HepG2 (cell line): ENCODE data around the gene NUFIP2. TPM values are rescaled to one million over a fixed set of nuclear protein-coding genes. Genes with fewer than 3 reads are reported as not detected.

ENCODE experiments used
- ATAC-seq: fragments of 200-7000 bp; cut with Tn5 transposase; 3 replicates; pipeline ENCODE4 v1.9.1; 2020; ENCODE audit warnings: mild to moderate bottlenecking, moderate library complexity
- BruUV-seq: library from RNA; stranded (reverse); fragments of 400-500 nt; replicated peaks from 2 replicates; lab custom pipeline; 2021; lab: Mats Ljungman, UMichigan
- CTCF ChIA-PET: fragments of 300-600 bp; formaldehyde crosslinking; extraction: SDS; loops from one replicate; lab custom pipeline; 2021; ENCODE audit warnings: low total read pairs, inconsistent platforms, low intra/inter-chr PET ratio; lab: Yijun Ruan, JAX
- POLR2A ChIA-PET: fragments of 350-600 bp; sonication (Branson Sonifier 250); formaldehyde crosslinking; loops from one replicate; lab custom pipeline; 2020; ENCODE audit warnings: antibody characterized with exemption, inconsistent platforms; lab: Yijun Ruan, JAX
- DNase-seq: peaks from one replicate; pipeline ENCODE4 v3.0.0-alpha.2; 2015; ENCODE audit warnings: low spot score
- FAIRE-seq: peaks from 3 replicates; lab custom pipeline; 2011; peaks lifted over from hg19 to GRCh38; lab: Jason Lieb, UNC
- H2AFZ ChIP-seq: one replicate; pipeline ENCODE4 v1.6.1; 2011; ENCODE audit warnings: low read length, inconsistent platforms
- H3K27ac ChIP-seq: fragments of 300-600 bp; 3 replicates; pipeline ENCODE4 v1.8.0; 2011; ENCODE audit warnings: mixed run types, mild to moderate bottlenecking, mixed read lengths, low read length, inconsistent platforms; ENCODE audit not compliant: insufficient read depth; ENCODE audit errors: extremely low read length
- H3K27me3 ChIP-seq, 2 experiments: fragments of 200-600 bp in 1 of 2; 2 replicates in 1 of 2; 3 replicates in 1 of 2; pipeline versions ENCODE4 v1.6.0 to v1.8.0; 2011; ENCODE audit warnings: low read length in 2 of 2, mild to moderate bottlenecking in 2 of 2, moderate library complexity in 2 of 2, inconsistent platforms in 1 of 2; ENCODE audit not compliant: insufficient read depth in 2 of 2, control insufficient read depth in 1 of 2
- H3K36me3 ChIP-seq, 2 experiments: fragments of 200-600 bp in 1 of 2; replicated peaks in 1 of 2; 2 replicates in 1 of 2; 3 replicates in 1 of 2; pipeline versions ENCODE4 v1.5.1 to v1.8.0; 2011; ENCODE audit warnings: low read length in 2 of 2, inconsistent platforms in 1 of 2; ENCODE audit not compliant: insufficient read depth in 2 of 2, control insufficient read depth in 1 of 2
- H3K4me1 ChIP-seq: 2 replicates; pipeline ENCODE4 v1.5.1; 2012; ENCODE audit warnings: low read length, inconsistent platforms; ENCODE audit not compliant: insufficient read depth
- H3K4me2 ChIP-seq: 2 replicates; pipeline ENCODE4 v1.6.0; 2011; ENCODE audit warnings: low read depth, low read length, inconsistent platforms
- H3K4me3 ChIP-seq, 3 experiments: fragments of 200-600 bp in 1 of 3; sonication (generic), shearing (Covaris generic) in 1 of 3; replicated peaks in 1 of 3; 2 replicates each; pipeline ENCODE4 v1.5.1; 2011 to 2016; ENCODE audit warnings: low read length in 3 of 3, inconsistent platforms in 2 of 3, low read depth in 2 of 3, mild to moderate bottlenecking in 2 of 3, control low read depth in 1 of 3, mixed read lengths in 1 of 3; ENCODE audit not compliant: insufficient read depth in 1 of 3
- H3K79me2 ChIP-seq: one replicate; pipeline ENCODE4 v1.6.1; 2011; ENCODE audit warnings: low read length, inconsistent platforms; ENCODE audit not compliant: insufficient read depth
- H3K9ac ChIP-seq: 2 replicates; pipeline ENCODE4 v1.6.0; 2011; ENCODE audit warnings: mild to moderate bottlenecking, low read depth, low read length, inconsistent platforms; ENCODE audit not compliant: insufficient read depth
- H3K9me3 ChIP-seq: 2 replicates; pipeline ENCODE4 v1.5.1; 2012; ENCODE audit warnings: mild to moderate bottlenecking, low read length
- H4K20me1 ChIP-seq: 2 replicates; pipeline ENCODE4 v1.6.0; 2011; ENCODE audit warnings: inconsistent platforms, mild to moderate bottlenecking, low read length, moderate library complexity; ENCODE audit not compliant: insufficient read depth
- CBFB ChIP-seq: sonication (generic); formaldehyde crosslinking; IDR thresholded peaks from 2 replicates; pipeline ENCODE4 v1.4.0; 2020; ENCODE audit warnings: missing genetic modification reagents
- NBN ChIP-seq: fragments of 450-650 bp; conservative IDR thresholded peaks from 2 replicates; pipeline ENCODE4 v1.6.1; 2017
- PRPF4 ChIP-seq: fragments of 200-400 bp; formaldehyde crosslinking; IDR thresholded peaks from 2 replicates; pipeline ENCODE4 v1.6.1; 2016; ENCODE audit warnings: low read length, low read depth; ENCODE audit not compliant: poor library complexity, severe bottlenecking
- RELA ChIP-seq: sonication (generic); formaldehyde crosslinking; IDR thresholded peaks from 2 replicates; pipeline ENCODE4 v1.4.0; 2020; ENCODE audit warnings: missing genetic modification reagents
- SRY ChIP-seq: sonication (generic); formaldehyde crosslinking; IDR thresholded peaks from 2 replicates; pipeline ENCODE4 v1.8.0; 2022; ENCODE audit warnings: mild to moderate bottlenecking, missing genetic modification reagents
- ZFP1 ChIP-seq: IDR thresholded peaks from 2 replicates; pipeline ENCODE4 v1.6.1; 2016
- ZNF264 ChIP-seq: sonication (generic); formaldehyde crosslinking; IDR thresholded peaks from 2 replicates; pipeline ENCODE4 v1.4.0; 2020; ENCODE audit warnings: missing genetic modification reagents
- ZNF317 ChIP-seq: sonication (generic); formaldehyde crosslinking; IDR thresholded peaks from 2 replicates; pipeline ENCODE4 v1.5.0; 2020; ENCODE audit warnings: mild to moderate bottlenecking, missing genetic modification reagents
- ZNF496 ChIP-seq: sonication (generic); formaldehyde crosslinking; IDR thresholded peaks from 2 replicates; pipeline ENCODE4 v1.8.1; 2023; ENCODE audit warnings: mild to moderate bottlenecking, moderate library complexity, missing genetic modification reagents; ENCODE audit not compliant: insufficient replicate concordance
- ZNF773 ChIP-seq: sonication (generic); formaldehyde crosslinking; IDR thresholded peaks from 2 replicates; pipeline ENCODE4 v1.4.0; 2020; ENCODE audit warnings: missing genetic modification reagents, borderline replicate concordance
- WGBS: methylation state at CpG from one replicate; pipeline ENCODE4 v1.1.6; 2017; ENCODE audit warnings: low lambda C conversion rate; 5-methylcytosine and 5-hydroxymethylcytosine counted together
- in situ Hi-C: cut with HindIII; loops from 2 replicates; pipeline ENCODE4 v1.10.0; 2017; ENCODE audit warnings: low pct_unique_long_range_greater_than_20kb; ENCODE audit not compliant: extremely low pct_ligation_motif_present
- intact Hi-C: fragments of 100-400 bp; cut with micrococcal nuclease; formaldehyde crosslinking; loops from one replicate; pipeline ENCODE4 v1.10.0; 2022; ENCODE audit not compliant: unreplicated experiment
- polyA plus RNA-seq, 8 experiments: library from polyadenylated mRNA; depleted of rRNA in 3 of 8; stranded (reverse) in 7 of 8; unstranded in 1 of 8; fragments of >200 nt; fragmentation: Illumina TruSeq in 4 of 8; extraction: Trizol in 4 of 8; gene quantifications; 2 replicates each; pipeline versions ENCODE4 v1.2.1 to v1.2.3, GENCODE V29; 2011 to 2016; ENCODE audit warnings: low read depth in 4 of 8, missing spikeins in 1 of 8, mixed read lengths in 1 of 8; ENCODE audit not compliant: insufficient read depth in 1 of 8
- total RNA-seq, 5 experiments: library from RNA; depleted of rRNA; stranded (reverse); fragments of >200 nt; fragmentation: Illumina TruSeq; extraction: Trizol; gene quantifications; 2 replicates each; pipeline ENCODE4 v1.2.3, GENCODE V29; 2016; ENCODE audit warnings: low read depth in 1 of 5
- TF ChIP-seq, protein P1 (sequence below): sonication (generic); formaldehyde crosslinking; conservative IDR thresholded peaks from 2 replicates; pipeline ENCODE4 v1.4.0; 2020; ENCODE audit warnings: missing genetic modification reagents

Gene NUFIP2
- total and polyA plus RNA-seq, 2 of the 13 experiments (the other 11 are each of a cell fraction or from before 2014, with no cell fraction given) = 10.3 to 30.8 TPM

DNA sequence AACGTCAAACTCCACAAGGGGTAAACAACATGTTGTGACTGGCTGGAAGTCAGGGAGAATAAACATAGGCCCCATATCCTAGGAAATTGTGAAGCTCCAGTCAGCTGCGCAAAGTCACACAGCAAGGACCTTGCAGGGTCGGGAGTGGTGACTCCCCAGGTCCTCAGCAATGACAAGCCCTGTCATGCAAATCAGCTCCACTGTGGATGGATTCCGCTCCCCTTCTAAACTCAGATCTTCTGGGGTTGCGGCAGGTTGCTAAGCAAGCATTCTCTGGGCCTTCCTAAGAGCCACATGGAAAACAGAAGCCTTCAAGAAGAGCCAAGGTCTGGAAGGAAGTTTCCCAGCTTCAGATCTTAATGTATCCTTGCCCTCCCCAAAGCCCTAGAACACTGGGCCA is 84.9 kb downstream of the NUFIP2 start:
- WGBS = 71% methylated on average over 2 of the region's 5 CpGs
- CTCF ChIA-PET = no interaction called here
- BruUV-seq = no TSS peak
- Histone ChIP-seq H4K20me1 (no peaks in the 10 kb centered on the region), H3K4me1 (peaks cover 22% of the 10 kb centered on the region), H3K4me3 (no peak overlapping the region), H3K36me3 (no peaks in the 10 kb centered on the region), H3K79me2 (no peaks in the 10 kb centered on the region), H3K9me3 (no peaks in the 10 kb centered on the region), H3K27me3 (no peaks in the 10 kb centered on the region), H3K27ac (no peak overlapping the region), H3K9ac (no peak overlapping the region), H2AFZ (no peak overlapping the region), H3K4me2 (no peak overlapping the region)
- in situ Hi-C loops = no loop called here
- ATAC-seq = no peak
- no peak for TF ChIP-seq NBN
- no peak for TF ChIP-seq RELA (CRISPR knock-in tag)
- no peak for TF ChIP-seq ZNF773
- TF ChIP-seq ZNF496 (CRISPR knock-in tag) = no peak
- TF ChIP-seq, protein P1, sequence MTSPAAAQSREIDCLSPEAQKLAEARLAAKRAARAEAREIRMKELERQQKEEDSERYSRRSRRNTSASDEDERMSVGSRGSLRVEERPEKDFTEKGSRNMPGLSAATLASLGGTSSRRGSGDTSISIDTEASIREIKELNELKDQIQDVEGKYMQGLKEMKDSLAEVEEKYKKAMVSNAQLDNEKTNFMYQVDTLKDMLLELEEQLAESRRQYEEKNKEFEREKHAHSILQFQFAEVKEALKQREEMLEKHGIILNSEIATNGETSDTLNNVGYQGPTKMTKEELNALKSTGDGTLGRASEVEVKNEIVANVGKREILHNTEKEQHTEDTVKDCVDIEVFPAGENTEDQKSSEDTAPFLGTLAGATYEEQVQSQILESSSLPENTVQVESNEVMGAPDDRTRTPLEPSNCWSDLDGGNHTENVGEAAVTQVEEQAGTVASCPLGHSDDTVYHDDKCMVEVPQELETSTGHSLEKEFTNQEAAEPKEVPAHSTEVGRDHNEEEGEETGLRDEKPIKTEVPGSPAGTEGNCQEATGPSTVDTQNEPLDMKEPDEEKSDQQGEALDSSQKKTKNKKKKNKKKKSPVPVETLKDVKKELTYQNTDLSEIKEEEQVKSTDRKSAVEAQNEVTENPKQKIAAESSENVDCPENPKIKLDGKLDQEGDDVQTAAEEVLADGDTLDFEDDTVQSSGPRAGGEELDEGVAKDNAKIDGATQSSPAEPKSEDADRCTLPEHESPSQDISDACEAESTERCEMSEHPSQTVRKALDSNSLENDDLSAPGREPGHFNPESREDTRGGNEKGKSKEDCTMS (CRISPR knock-in tag) = no peak
- TF ChIP-seq PRPF4 = no peak
- TF ChIP-seq ZNF264 = no peak
- TF ChIP-seq ZFP1 = no peak
- no peak for TF ChIP-seq ZNF317 (CRISPR knock-in tag)
- no peak for TF ChIP-seq SRY
- TF ChIP-seq CBFB (CRISPR knock-in tag) = no peak
- intact Hi-C loops = no loop called here
- DNase-seq = no peak
- POLR2A ChIA-PET = no interaction called here
- no peak for FAIRE-seq
